Inflammatory macrophage treated with lipopolysaccharide for 1 hour (primary cell): ENCODE measurements around the gene RRAS2.
"Not testable (repeated sequence)": the region's sequence is repeated elsewhere in the genome, so short reads cannot be mapped to it uniquely, and the experiment has no call there.

Experiments used
- DNase-seq, 2 donors: peaks; one replicate each; pipeline ENCODE4 v3.0.0-alpha.2; 2020 to 2022

Gene RRAS2

DNA sequence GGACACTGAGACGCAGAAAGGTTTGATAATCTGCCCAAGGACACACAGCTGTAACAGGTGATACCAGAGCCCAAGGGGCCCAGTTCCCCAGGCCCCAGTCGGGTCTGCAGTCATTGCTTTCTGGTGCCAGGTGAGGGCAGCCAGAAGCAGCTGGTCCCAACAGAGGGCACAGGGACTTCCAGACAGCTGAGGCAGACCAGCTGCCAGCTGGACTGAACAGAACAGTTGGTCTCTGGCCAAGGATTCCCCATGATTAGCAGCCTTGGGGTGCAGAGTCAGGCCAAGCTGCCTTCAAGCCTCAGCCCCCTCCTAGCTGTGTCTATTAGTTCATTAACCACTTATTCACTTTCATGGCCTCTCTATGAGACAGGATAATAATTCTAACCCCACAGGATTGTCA lies 105.6 kb downstream of the RRAS2 start:
- DNase-seq, result no peak

DNA sequence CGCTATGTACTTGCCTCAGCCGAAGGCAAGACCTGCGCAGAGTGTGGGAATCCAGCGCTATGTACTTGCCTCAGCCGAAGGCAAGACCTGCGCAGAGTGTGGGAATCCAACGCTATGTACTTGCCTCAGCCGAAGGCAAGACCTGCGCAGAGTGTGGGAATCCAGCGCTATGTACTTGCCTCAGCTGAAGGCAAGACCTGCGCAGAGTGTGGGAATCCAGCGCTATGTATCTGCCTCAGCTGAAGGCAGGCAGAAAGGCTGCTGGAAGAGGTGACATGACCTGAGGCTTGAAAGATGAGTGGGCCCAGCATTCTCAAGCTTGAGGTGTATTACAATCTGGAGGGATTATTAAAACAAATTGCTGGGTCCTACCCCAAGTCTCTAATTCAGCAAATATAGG lies 106.5 kb downstream of the RRAS2 start:
- DNase-seq, result not testable (repeated sequence)

DNA sequence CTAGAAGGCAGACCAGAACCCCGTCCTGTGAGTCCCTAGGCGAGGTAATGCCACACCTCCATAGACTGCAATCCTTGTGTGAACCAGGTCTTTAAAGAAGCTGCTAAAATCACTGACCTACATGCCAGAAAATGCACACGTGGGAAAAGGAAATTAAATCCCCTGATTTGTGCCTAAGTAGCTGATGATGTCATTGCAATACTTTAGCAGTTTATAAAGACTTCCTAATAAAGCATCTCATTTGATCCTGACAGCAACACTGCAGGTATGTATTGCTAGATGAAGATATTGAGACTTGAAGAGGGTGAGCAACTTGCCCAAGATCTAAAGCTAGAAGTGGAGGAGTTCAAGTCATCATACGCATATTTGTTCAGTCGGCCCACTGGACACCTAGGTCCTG lies 107.2 kb downstream of the RRAS2 start:
- no peak for DNase-seq

GRCh38 chr11:14249121-14249963 lies 109.6 kb downstream of the RRAS2 start:
- peak; percentile 38 to 83 for DNase-seq

DNA sequence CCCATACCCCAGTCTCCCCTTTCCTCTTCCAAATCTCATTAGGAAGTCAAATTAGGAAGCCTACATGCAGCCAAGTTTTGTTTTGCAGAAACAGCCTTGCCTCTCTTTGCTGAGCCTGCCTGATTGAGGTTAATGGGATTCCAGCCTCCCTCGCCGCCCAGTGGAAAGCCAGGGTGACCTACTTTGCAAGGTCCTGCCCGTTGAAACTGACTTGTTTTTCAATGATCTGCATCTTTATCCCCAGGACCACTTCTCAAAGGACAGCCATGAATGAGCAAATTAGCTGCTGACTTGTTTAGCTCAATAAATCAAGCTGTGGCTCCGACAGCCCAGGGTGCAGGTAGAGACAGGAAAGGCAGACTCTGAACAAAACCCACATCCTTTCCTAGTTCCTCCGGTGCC lies 110.4 kb downstream of the RRAS2 start:
- DNase-seq, result no peak

DNA sequence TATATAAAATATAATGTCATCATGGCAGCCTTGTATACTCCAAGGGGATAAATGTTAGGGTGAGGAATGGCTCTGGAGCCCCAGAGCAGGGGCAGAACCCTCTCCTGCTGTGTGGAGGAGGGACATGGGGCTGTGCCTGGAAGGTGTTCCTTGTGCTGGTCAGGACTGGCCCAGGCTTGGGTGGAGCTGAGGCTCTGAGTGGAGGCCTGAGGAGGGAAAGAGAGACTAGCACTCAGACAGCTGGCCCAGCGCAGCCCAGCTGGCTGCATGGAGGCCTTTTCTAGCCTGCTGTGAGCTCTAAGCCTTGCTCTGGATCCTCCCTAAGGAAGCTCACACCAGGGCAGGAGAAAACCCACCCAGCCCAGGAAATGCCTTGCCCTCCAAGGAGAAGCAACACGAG lies 113.5 kb downstream of the RRAS2 start:
- no peak for DNase-seq

DNA sequence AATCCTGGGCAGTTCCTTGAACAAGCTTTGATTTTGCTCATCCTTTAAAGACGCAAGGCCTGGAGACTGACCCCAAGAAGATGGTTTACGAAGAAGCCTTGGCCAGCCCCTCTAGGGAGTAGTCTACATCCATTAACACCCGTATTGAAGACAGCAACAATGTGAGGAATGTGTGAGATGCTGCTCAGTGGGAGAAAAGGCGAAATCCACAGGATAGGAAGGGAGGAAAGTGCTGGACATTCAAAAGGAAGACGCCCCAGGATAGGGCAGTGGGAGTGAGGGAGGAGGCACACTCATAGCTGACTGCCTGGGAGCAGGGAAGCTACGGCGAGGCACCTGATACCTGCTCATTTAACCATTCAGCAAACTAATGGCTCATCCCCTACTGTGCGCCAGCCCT lies 114.1 kb downstream of the RRAS2 start:
- DNase-seq, result no peak

GRCh38 chr11:14242733-14243132 lies 116.2 kb downstream of the RRAS2 start:
- DNase-seq, result no peak

DNA sequence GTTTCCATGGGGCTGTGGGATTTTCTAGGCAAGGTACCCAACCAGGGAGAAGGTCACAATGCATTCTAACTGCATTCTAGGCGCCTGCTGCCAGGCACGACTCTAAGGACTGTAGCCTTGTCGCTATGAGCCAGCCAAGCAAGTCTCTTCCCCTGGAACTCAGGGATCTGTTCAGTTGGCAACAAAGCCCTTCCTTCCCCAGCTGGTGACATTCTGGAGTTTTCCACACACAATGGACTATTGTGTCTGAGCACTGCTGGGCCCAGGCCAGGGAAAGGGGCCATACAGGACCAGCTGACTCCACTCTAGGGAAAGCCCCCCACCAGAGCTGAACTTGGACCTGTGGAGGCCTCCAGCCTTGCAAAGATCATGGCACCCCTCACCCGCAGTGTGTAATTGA lies 116.8 kb downstream of the RRAS2 start:
- DNase-seq, result no peak

DNA sequence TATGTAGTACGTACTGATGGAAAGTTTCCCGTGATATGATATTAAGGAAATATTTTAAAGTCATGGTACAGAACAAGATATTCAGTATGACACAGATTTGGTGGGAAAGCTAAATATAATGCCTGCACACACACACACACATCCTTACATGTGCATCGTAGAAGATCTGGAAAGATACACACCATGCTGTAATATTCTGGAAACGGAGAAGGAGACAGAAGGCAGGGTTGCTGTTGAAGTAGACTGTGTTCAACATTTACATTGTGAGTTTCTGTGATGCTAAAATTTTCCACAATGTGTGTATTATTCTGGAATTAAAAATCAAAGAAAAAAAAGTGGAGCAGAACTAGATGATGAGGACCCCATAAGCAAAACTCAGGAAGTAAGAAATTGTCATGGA lies 118.0 kb downstream of the RRAS2 start:
- DNase-seq, result no peak

DNA sequence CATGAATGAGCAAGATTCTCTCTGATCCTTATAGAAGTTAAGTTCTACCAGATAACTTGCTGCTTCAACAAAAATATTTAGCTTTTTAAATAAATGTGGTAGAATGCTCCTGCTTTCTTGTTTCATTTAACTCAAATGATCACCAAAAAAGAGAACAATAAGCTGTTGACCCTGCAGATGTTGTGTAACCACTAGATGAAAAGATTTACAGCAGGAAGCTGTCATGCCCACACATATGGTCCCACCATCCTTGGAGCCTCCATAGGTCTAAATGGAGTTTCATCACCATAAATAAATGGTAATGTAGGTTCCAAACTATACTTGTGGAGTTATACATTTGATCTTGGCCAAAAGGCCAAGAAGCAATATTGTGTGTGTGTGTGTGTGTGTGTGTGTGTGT lies 118.8 kb downstream of the RRAS2 start:
- DNase-seq, result peak; percentile 26 to 44

DNA sequence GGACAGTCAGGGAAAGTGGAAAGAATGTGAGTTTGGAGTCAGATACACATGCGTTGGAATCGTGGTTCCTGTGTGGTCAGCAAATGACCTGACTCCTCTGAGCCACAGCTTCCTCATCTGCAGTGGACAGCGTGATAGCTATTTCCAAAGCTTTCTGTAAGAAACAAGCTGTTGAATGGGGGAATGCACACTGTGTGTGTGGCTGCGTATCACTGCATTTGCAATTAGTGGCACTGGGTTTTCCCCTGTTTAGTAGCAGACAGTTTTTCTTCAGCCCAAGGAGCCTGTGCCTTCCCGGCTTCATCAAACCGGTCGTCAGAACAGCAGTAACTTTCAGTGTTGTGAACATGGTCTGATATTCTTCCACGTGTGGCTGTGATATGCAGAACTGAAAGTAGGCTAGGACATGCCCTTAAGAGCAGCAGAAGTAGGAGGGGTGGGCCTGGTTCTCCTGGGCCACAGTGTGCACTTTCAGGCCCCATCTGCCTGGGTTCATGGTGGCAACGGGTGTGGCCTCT lies 121.5 kb downstream of the RRAS2 start:
- DNase-seq, result peak; percentile 67 to 79

GRCh38 chr11:14235701-14236100 lies 123.3 kb downstream of the RRAS2 start:
- no peak for DNase-seq

GRCh38 chr11:14234446-14234845 lies 124.5 kb downstream of the RRAS2 start:
- no peak for DNase-seq

- DNase-seq, result no peak
Measured at GRCh38 chr11:14232652-14233051, 126.3 kb downstream of the RRAS2 start.

DNA sequence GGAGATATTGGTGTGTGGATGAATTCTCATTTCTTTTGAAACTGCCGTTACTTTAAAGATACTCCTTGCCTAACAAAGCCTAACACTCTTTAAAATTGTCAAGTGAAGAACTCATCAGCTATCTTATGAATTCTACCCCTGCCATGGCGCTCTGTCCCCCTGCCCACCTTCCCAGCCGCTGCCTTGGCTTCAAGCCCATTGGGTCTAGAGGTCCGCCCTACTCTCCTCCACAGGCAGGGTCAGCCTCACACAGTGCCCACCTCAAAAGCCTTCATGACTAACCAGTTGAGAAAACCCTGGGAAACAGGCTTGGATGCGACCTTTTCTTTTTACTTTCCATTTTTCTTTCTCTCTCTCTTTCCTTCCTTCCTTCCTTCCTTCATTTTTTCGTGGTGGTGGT lies 128.6 kb downstream of the RRAS2 start:
- no peak for DNase-seq

DNA sequence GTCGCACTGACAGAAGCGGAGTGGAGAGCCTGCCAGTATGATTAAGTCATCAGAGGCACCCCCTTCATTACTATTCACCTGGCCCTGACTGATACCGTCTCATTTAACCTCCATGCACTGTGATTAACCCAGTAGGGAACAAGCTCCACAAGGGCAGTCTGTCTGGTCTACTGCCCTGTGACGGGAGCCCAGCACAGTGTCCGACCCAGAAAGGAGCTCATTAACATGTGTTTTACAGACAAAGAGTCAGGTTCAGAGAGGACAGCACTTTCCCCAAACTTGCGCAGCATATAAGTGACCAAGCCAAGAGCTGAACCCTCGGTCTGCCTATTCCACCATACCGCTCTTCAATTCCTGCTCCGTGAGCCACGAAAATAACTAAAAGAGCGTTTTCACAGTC lies 129.5 kb downstream of the RRAS2 start:
- DNase-seq, result no peak

DNA sequence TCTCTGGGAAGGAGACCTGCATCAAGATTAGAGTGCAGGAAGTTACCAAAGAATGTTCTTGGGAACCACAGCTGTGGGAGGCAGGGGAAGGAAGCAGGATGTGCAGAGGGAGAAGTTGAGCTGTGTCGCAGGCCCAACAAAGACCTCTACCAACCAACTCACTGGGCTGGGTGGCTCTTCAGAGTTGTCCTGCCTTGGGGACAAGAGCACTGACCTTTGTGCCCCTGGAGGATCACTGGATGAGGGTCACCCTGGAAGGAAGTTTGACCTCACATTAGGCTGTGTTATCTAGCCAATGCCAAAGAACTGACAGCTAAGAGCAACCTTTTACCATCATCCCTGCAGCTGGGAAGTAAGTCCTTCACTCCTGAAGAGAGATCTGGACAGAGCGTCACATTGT lies 130.6 kb downstream of the RRAS2 start:
- no peak for DNase-seq
